ENCODE measurements around the gene DHX8. TPM values are rescaled to one million over a fixed set of nuclear protein-coding genes. Genes with fewer than 3 reads are reported as not detected.
A peak's percentile ranks its signal among the peaks of the same experiment; 100 is the strongest.

Gene DHX8
- polyA plus RNA-seq (25.2 to 32.4 TPM (median 30.1 TPM) in 3 replicates), polyA minus RNA-seq (33.1 to 75.5 TPM (median 60.5 TPM) in 3 replicates)
- 43.2 TPM for polyA plus RNA-seq (2011; ENCODE audit: low read depth)
- polyA plus RNA-seq (2011; cell fraction: cytosol; rRNA removed) = 21.2 and 25.9 TPM in 2 replicates
- 50.0 and 52.1 TPM in 2 replicates for polyA plus RNA-seq (2011; cell fraction: nucleus; rRNA removed)
- 21.6 and 30.5 TPM in 2 replicates for polyA plus RNA-seq (2012; ENCODE audit: low replicate concordance)
- 24.9 TPM for polyA minus RNA-seq (2011; cell fraction: cytosol; rRNA and poly(A)+ RNA removed)
- 40.2 and 54.8 TPM in 2 replicates for polyA minus RNA-seq (2011; cell fraction: nucleus; rRNA and poly(A)+ RNA removed)

- dilution Hi-C loops (cut with MboI; ENCODE audit: extremely low pct_ligation_motif_present, low sequenced_read_pairs) = no loop called here
- Histone ChIP-seq H3K4me1 (ENCODE audit: control insufficient read depth, extremely low read depth, insufficient read depth, low read length) (peaks cover 13% of the 10 kb centered on the region), H3K4me2 (ENCODE audit: control insufficient read depth, extremely low read depth, insufficient read depth, low read depth, low read length) (peak within 1 kb of the TSS; percentile 82), H3K9ac (ENCODE audit: control insufficient read depth, extremely low read depth, insufficient read depth, low read length) (peak within 1 kb of the TSS; percentile 86), H3K9me1 (ENCODE audit: control insufficient read depth, extremely low read depth, insufficient read depth, low read length) (no peaks in the 10 kb centered on the region), H3K36me3 (ENCODE audit: control insufficient read depth in 2 of 2, extremely low read depth in 1 of 2, insufficient read depth in 2 of 2, low read length in 2 of 2) (no peaks in the 10 kb centered on the region), H3K4me3 (ENCODE audit: control insufficient read depth in 2 of 3, extremely low read depth in 1 of 3, insufficient read depth in 2 of 3, low read depth in 1 of 3, low read length in 3 of 3) (peak within 1 kb of the TSS; percentile 68 to 97 (median 86)), H3K79me2 (ENCODE audit: control insufficient read depth, insufficient read depth, low read length) (peaks cover 48% of the 10 kb centered on the region), H3K9me3 (ENCODE audit: control insufficient read depth, low read depth, low read length) (no peaks in the 10 kb centered on the region), H2AFZ (ENCODE audit: control insufficient read depth, low read length) (peak within 1 kb of the TSS; percentile 96), H3K27me3 (ENCODE audit: control insufficient read depth, extremely low read depth, insufficient read depth, low read length) (no peaks in the 10 kb centered on the region), H3K27ac (ENCODE audit: control insufficient read depth, insufficient read depth, low read length) (peak within 1 kb of the TSS; percentile 90), H4K20me1 (ENCODE audit: control insufficient read depth, extremely low read depth, insufficient read depth, low read length) (no peaks in the 10 kb centered on the region)
- FAIRE-seq (peak; percentile 92), DNase-seq (ENCODE audit: low read depth, low spot score) (peak; percentile 94)
- TF ChIP-seq EZH2 (IDR thresholded peaks at IDR 0.05; ENCODE audit: low read length) = no peak
- TF ChIP-seq, protein P1, sequence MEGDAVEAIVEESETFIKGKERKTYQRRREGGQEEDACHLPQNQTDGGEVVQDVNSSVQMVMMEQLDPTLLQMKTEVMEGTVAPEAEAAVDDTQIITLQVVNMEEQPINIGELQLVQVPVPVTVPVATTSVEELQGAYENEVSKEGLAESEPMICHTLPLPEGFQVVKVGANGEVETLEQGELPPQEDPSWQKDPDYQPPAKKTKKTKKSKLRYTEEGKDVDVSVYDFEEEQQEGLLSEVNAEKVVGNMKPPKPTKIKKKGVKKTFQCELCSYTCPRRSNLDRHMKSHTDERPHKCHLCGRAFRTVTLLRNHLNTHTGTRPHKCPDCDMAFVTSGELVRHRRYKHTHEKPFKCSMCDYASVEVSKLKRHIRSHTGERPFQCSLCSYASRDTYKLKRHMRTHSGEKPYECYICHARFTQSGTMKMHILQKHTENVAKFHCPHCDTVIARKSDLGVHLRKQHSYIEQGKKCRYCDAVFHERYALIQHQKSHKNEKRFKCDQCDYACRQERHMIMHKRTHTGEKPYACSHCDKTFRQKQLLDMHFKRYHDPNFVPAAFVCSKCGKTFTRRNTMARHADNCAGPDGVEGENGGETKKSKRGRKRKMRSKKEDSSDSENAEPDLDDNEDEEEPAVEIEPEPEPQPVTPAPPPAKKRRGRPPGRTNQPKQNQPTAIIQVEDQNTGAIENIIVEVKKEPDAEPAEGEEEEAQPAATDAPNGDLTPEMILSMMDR (optimal IDR thresholded peaks at IDR 0.05 in 1 of 3, IDR thresholded peaks at IDR 0.05 in 1 of 3, conservative IDR thresholded peaks at IDR 0.05 in 1 of 3; ENCODE audit: extremely low read depth in 1 of 3, insufficient read depth in 2 of 3, low read length in 3 of 3) = peak; percentile 100
Measured at GRCh38 chr17:43483674-43484551, at the start of gene DHX8. Gene DHX8, plus strand, starts transcription at chr17:43483975. Its CDS starts 63 bp downstream, at chr17:43484038.

GRCh38 chr17:43434902-43435319 is 48.9 kb upstream of the DHX8 start:
- no peak overlapping the region for H3K27ac ChIP-seq (ENCODE audit: control insufficient read depth, insufficient read depth, low read length)
- no peak for TF ChIP-seq EZH2 (IDR thresholded peaks at IDR 0.05; ENCODE audit: low read length)
- TF ChIP-seq, protein P1 (optimal IDR thresholded peaks at IDR 0.05 in 1 of 3, IDR thresholded peaks at IDR 0.05 in 1 of 3, conservative IDR thresholded peaks at IDR 0.05 in 1 of 3; ENCODE audit: extremely low read depth in 1 of 3, insufficient read depth in 2 of 3, low read length in 3 of 3) = no peak
- no peak for FAIRE-seq

More at GRCh38 chr17:43434902-43435319, 48.9 kb upstream of the DHX8 start:
- Histone ChIP-seq H2AFZ (ENCODE audit: control insufficient read depth, low read length) (no peak overlapping the region), H3K36me3 (ENCODE audit: control insufficient read depth in 2 of 2, extremely low read depth in 1 of 2, insufficient read depth in 2 of 2, low read length in 2 of 2) (no peaks in the 10 kb centered on the region), H3K4me3 (ENCODE audit: control insufficient read depth in 2 of 3, extremely low read depth in 1 of 3, insufficient read depth in 2 of 3, low read depth in 1 of 3, low read length in 3 of 3) (no peak overlapping the region), H3K9me1 (ENCODE audit: control insufficient read depth, extremely low read depth, insufficient read depth, low read length) (no peaks in the 10 kb centered on the region), H3K9me3 (ENCODE audit: control insufficient read depth, low read depth, low read length) (no peaks in the 10 kb centered on the region), H3K4me1 (ENCODE audit: control insufficient read depth, extremely low read depth, insufficient read depth, low read length) (peaks cover 16% of the 10 kb centered on the region), H3K4me2 (ENCODE audit: control insufficient read depth, extremely low read depth, insufficient read depth, low read depth, low read length) (no peak overlapping the region), H3K27me3 (ENCODE audit: control insufficient read depth, extremely low read depth, insufficient read depth, low read length) (no peaks in the 10 kb centered on the region), H3K9ac (ENCODE audit: control insufficient read depth, extremely low read depth, insufficient read depth, low read length) (no peak overlapping the region), H4K20me1 (ENCODE audit: control insufficient read depth, extremely low read depth, insufficient read depth, low read length) (no peaks in the 10 kb centered on the region), H3K79me2 (ENCODE audit: control insufficient read depth, insufficient read depth, low read length) (no peaks in the 10 kb centered on the region)
- DNase-seq (ENCODE audit: low read depth, low spot score) = no peak
- dilution Hi-C loops (cut with MboI; ENCODE audit: extremely low pct_ligation_motif_present, low sequenced_read_pairs) = loop anchor here (5.0 kb wide), 1 partner anchor 38 kb away; the partner anchor contains the start of gene ARL4D
